ENCODE measurements around the gene CDH13. TPM values are rescaled to one million over a fixed set of nuclear protein-coding genes. Genes with fewer than 3 reads are reported as not detected.
A peak's percentile ranks its signal among the peaks of the same experiment; 100 is the strongest.

Gene CDH13
- total and polyA plus RNA-seq, 2 of the 8 experiments (the other 6 are each of a cell fraction or from before 2014, with no cell fraction given), result 2.3 to 2.4 TPM

- Histone ChIP-seq H2BK5ac (ENCODE audit: low read depth, low read length) (no peak overlapping the region), H3K27me3 (replicated peaks in 1 of 4; ENCODE audit: control insufficient read depth in 3 of 4, extremely low read depth in 1 of 4, insufficient read depth in 3 of 4, low read length in 3 of 4) (no peaks in the 10 kb centered on the region), H3K36me3 (ENCODE audit: control insufficient read depth in 2 of 4, insufficient read depth in 4 of 4, low read length in 3 of 4) (no peaks in the 10 kb centered on the region), H3K14ac (ENCODE audit: insufficient read length) (no peak overlapping the region), H3K9ac (replicated peaks in 1 of 4; ENCODE audit: extremely low read depth in 1 of 4, low read depth in 3 of 4, low read length in 3 of 4) (no peak overlapping the region), H3K4me3 (ENCODE audit: extremely low read depth in 1 of 4, insufficient read depth in 2 of 4, low read depth in 3 of 4, low read length in 4 of 4) (no peak overlapping the region), H3K79me2 (ENCODE audit: control insufficient read depth in 1 of 2, insufficient read depth in 2 of 2, low read length in 2 of 2) (no peaks in the 10 kb centered on the region), H2BK12ac (ENCODE audit: low read depth, low read length) (no peak overlapping the region), H4K91ac (replicated peaks; ENCODE audit: insufficient read length, low read length) (no peak overlapping the region), H4K20me1 (replicated peaks in 1 of 2; ENCODE audit: control insufficient read depth in 1 of 2, insufficient read depth in 2 of 2, low read length in 2 of 2) (no peaks in the 10 kb centered on the region), H2BK120ac (replicated peaks; ENCODE audit: low read depth, low read length) (no peak overlapping the region), H3K18ac (ENCODE audit: extremely low read depth, low read length) (no peak overlapping the region), H3K23ac (ENCODE audit: insufficient read length) (no peak overlapping the region), H3K23me2 (ENCODE audit: low read depth, low read length) (no peaks in the 10 kb centered on the region), H3K4me2 (ENCODE audit: insufficient read depth in 1 of 2, low read depth in 2 of 2, low read length in 2 of 2) (no peak overlapping the region), H3K9me3 (ENCODE audit: insufficient read depth in 2 of 2, low read depth in 1 of 2, low read length in 1 of 2) (no peaks in the 10 kb centered on the region), H4K5ac (ENCODE audit: insufficient read length, low read depth, low read length) (no peak overlapping the region), H3K79me1 (ENCODE audit: low read depth, low read length) (no peaks in the 10 kb centered on the region), H4K8ac (ENCODE audit: extremely low read depth, insufficient read depth, low read length) (no peak overlapping the region), H2BK20ac (ENCODE audit: low read length) (no peak overlapping the region), H3K4me1 (replicated peaks in 1 of 4; ENCODE audit: control insufficient read depth in 3 of 4, insufficient read depth in 4 of 4, low read length in 3 of 4) (no peaks in the 10 kb centered on the region), H3K4ac (replicated peaks; ENCODE audit: insufficient read length, low read depth, low read length) (no peak overlapping the region), H2BK15ac (ENCODE audit: low read length) (no peak overlapping the region), H2AK5ac (ENCODE audit: low read depth, low read length) (no peak overlapping the region), H2AFZ (ENCODE audit: low read length) (peak overlapping the region; percentile 89; the same call in 1 of the 2 replicates), H3K27ac (ENCODE audit: low read depth, low read length) (no peak overlapping the region), H3K56ac (replicated peaks; ENCODE audit: insufficient read length, low read depth, low read length) (no peak overlapping the region)
- FAIRE-seq (no peak), DNase-seq (ENCODE audit: low read depth in 1 of 2, low spot score in 2 of 2) (no peak)
- WGBS, 2 experiments (ENCODE audit: extremely low coverage in 1 of 2, insufficient coverage in 1 of 2, insufficient read length in 1 of 2, insufficient replicate concordance in 2 of 2, low coverage in 1 of 2, low lambda C conversion rate in 2 of 2, missing lambda C conversion rate in 1 of 2), result 96% methylated on average over 6 of the region's 6 CpGs; no CpG with 5 or more reads in 1 of the 2 experiments
- TF ChIP-seq SIX5 (IDR thresholded peaks at IDR 0.05; ENCODE audit: low read depth, low read length), result no peak
- CTCF ChIA-PET (ENCODE audit: partially characterized antibody), result interaction anchor here (0.7 to 5.4 kb wide), 8 partner anchors 9 to 318 kb away, joined by 3 to 23 read pairs (median 3); no protein-coding TSS in a partner anchor
- POLR2A ChIA-PET (ENCODE audit: partially characterized antibody), result no interaction called here
Observed at GRCh38 chr16:82582975-82583374, 43.8 kb upstream of the CDH13 start.
